NCI-H128 (cell line): ENCODE measurements around the gene HOXB7.

Source experiments
- DNase-seq: peaks from one replicate; lab custom pipeline; 2025; ENCODE audit not compliant: unreplicated experiment; lab: John Stamatoyannopoulos, UW

Gene HOXB7

GRCh38 chr17:48596000-48596734 is 14.7 kb downstream of the HOXB7 start:
- no peak for DNase-seq

- no peak for DNase-seq
Observed at GRCh38 chr17:48595278-48595999, 15.4 kb downstream of the HOXB7 start.

- no peak for DNase-seq
Observed at GRCh38 chr17:48594538-48595277, 16.1 kb downstream of the HOXB7 start.

- peak; percentile 50 for DNase-seq
Observed at GRCh38 chr17:48593840-48594537, 16.8 kb downstream of the HOXB7 start.

- DNase-seq = no peak
Observed at GRCh38 chr17:48593126-48593829, 17.5 kb downstream of the HOXB7 start, which contains the start of gene HOXB5. Gene HOXB5, minus strand, starts transcription at chr17:48593779. Its CDS starts 97 bp downstream, at chr17:48593682.

- no peak for DNase-seq
Observed at GRCh38 chr17:48592577-48592976, 18.2 kb downstream of the HOXB7 start.

GRCh38 chr17:48592057-48592514 is 18.7 kb downstream of the HOXB7 start:
- DNase-seq = no peak

- no peak for DNase-seq
Observed at GRCh38 chr17:48591255-48592056, 19.4 kb downstream of the HOXB7 start.

GRCh38 chr17:48590607-48591161 is 20.1 kb downstream of the HOXB7 start:
- DNase-seq = no peak

GRCh38 chr17:48589831-48590606 is 20.8 kb downstream of the HOXB7 start, which contains the start of gene HOXB3:
Gene HOXB3, minus strand, starts transcription at chr17:48590241. Its CDS starts 37,767 bp downstream, at chr17:48552474.
- no peak for DNase-seq

- no peak for DNase-seq
Observed at GRCh38 chr17:48589060-48589830, 21.6 kb downstream of the HOXB7 start.

- no peak for DNase-seq
Observed at GRCh38 chr17:48588528-48588927, 22.3 kb downstream of the HOXB7 start.

- no peak for DNase-seq
Observed at GRCh38 chr17:48588074-48588415, 22.8 kb downstream of the HOXB7 start.

- no peak for DNase-seq
Observed at GRCh38 chr17:48587276-48588073, 23.3 kb downstream of the HOXB7 start.

- no peak for DNase-seq
Observed at GRCh38 chr17:48586355-48587258, 24.2 kb downstream of the HOXB7 start.

GRCh38 chr17:48584223-48584741 is 26.5 kb downstream of the HOXB7 start:
- no peak for DNase-seq
